Neural cell (in vitro differentiated cells): ENCODE results near the gene AMIGO1. TPM values are rescaled to one million over a fixed set of nuclear protein-coding genes. Genes with fewer than 3 reads are reported as not detected.

Experiments used
- H2AFZ ChIP-seq: fragments of 200-600, 300-800 bp; sonication (generic), shearing (Covaris generic); 2 replicates; pipeline ENCODE4 v1.6.0; 2014; ENCODE audit warnings: low read depth, mild to moderate bottlenecking, antibody characterized with exemption, low read length, moderate library complexity
- H3F3A ChIP-seq: fragments of 200-600 bp; shearing (Covaris generic); 2 replicates; pipeline ENCODE4 v1.6.1; 2016; ENCODE audit warnings: mild to moderate bottlenecking, moderate library complexity, mixed read lengths, antibody characterized with exemption, low read length; ENCODE audit not compliant: insufficient read depth, poor library complexity, severe bottlenecking
- H3K27ac ChIP-seq: fragments of 200-600, 300-800 bp; sonication (generic), shearing (Covaris generic); 2 replicates; pipeline ENCODE4 v1.5.1; 2014; ENCODE audit warnings: mild to moderate bottlenecking, low read length, moderate library complexity
- H3K27me3 ChIP-seq: fragments of 300-800, 200-600 bp; sonication (generic), shearing (Covaris generic); 2 replicates; pipeline ENCODE4 v1.6.0; 2014; ENCODE audit warnings: mild to moderate bottlenecking, low read depth, low read length, moderate library complexity; ENCODE audit not compliant: insufficient read depth
- H3K36me3 ChIP-seq: fragments of 300-800, 200-600 bp; sonication (generic), shearing (Covaris generic); 2 replicates; pipeline ENCODE4 v1.5.1; 2014; ENCODE audit warnings: mild to moderate bottlenecking, antibody characterized with exemption, low read length, moderate library complexity; ENCODE audit not compliant: insufficient read depth
- H3K4me2 ChIP-seq: fragments of 300-800, 200-600 bp; sonication (generic), shearing (Covaris generic); 2 replicates; pipeline ENCODE4 v1.6.0; 2014; ENCODE audit warnings: mild to moderate bottlenecking, low read length
- H3K4me3 ChIP-seq: fragments of 300-800, 200-600 bp; sonication (generic), shearing (Covaris generic); 2 replicates; pipeline ENCODE4 v1.5.1; 2014; ENCODE audit warnings: mild to moderate bottlenecking, low read length, moderate library complexity
- H3K79me2 ChIP-seq: fragments of 200-600 bp; shearing (Covaris generic); replicated peaks from 2 replicates; pipeline ENCODE4 v1.6.0; 2014; ENCODE audit warnings: mild to moderate bottlenecking, low read length, moderate library complexity; ENCODE audit not compliant: insufficient read depth
- H3K9ac ChIP-seq: fragments of 300-800, 200-600 bp; sonication (generic), shearing (Covaris generic); 2 replicates; pipeline ENCODE4 v1.6.1; 2016; ENCODE audit warnings: mild to moderate bottlenecking, low read length, mixed read lengths
- H3K9me2 ChIP-seq: fragments of 200-600 bp; shearing (Covaris generic); 2 replicates; pipeline ENCODE4 v1.6.1; 2016; ENCODE audit warnings: mild to moderate bottlenecking, low read length, mixed read lengths; ENCODE audit not compliant: insufficient read depth
- H3K9me3 ChIP-seq: fragments of 200-600, 300-800 bp; sonication (generic), shearing (Covaris generic); 2 replicates; pipeline ENCODE4 v1.6.1; 2016; ENCODE audit warnings: mild to moderate bottlenecking, mixed run types, low read length, moderate library complexity, mixed read lengths
- H4K20me1 ChIP-seq: fragments of 200-600 bp; shearing (Covaris generic); 2 replicates; pipeline ENCODE4 v1.6.1; 2016; ENCODE audit warnings: mild to moderate bottlenecking, mixed run types; ENCODE audit not compliant: insufficient read depth
- CTCF ChIP-seq: fragments of 450-650 bp; IDR thresholded peaks from 2 replicates; pipeline ENCODE4 v1.5.1; 2014; ENCODE audit warnings: antibody characterized with exemption, mild to moderate bottlenecking, moderate library complexity; ENCODE audit not compliant: poor library complexity, severe bottlenecking
- EP300 ChIP-seq: fragments of 450-650 bp; conservative IDR thresholded peaks from 2 replicates; pipeline ENCODE4 v1.6.1; 2014; ENCODE audit warnings: antibody characterized with exemption, mild to moderate bottlenecking, moderate library complexity; ENCODE audit not compliant: poor library complexity, severe bottlenecking
- EZH2 ChIP-seq: fragments of 200-600, 300-800 bp; shearing (Covaris generic), sonication (generic); IDR thresholded peaks from 2 replicates; pipeline ENCODE4 v1.6.1; 2014; ENCODE audit warnings: antibody characterized with exemption, low read length, borderline replicate concordance, mild to moderate bottlenecking; ENCODE audit not compliant: insufficient read depth, poor library complexity, severe bottlenecking
- MXI1 ChIP-seq: fragments of 450-650 bp; conservative IDR thresholded peaks from 2 replicates; pipeline ENCODE4 v1.6.1; 2014; ENCODE audit warnings: antibody characterized with exemption, mild to moderate bottlenecking; ENCODE audit not compliant: poor library complexity, severe bottlenecking
- POLR2AphosphoS5 ChIP-seq: IDR thresholded peaks from 2 replicates; pipeline ENCODE4 v1.6.1; 2012
- RAD21 ChIP-seq: fragments of 450-650 bp; conservative IDR thresholded peaks from 2 replicates; pipeline ENCODE4 v1.6.1; 2014; ENCODE audit warnings: antibody characterized with exemption, mild to moderate bottlenecking, moderate library complexity
- REST ChIP-seq: IDR thresholded peaks from 2 replicates; pipeline ENCODE4 v1.6.1; 2012; ENCODE audit warnings: borderline replicate concordance
- SMC3 ChIP-seq: fragments of 450-650 bp; conservative IDR thresholded peaks from 2 replicates; pipeline ENCODE4 v1.6.1; 2014; ENCODE audit warnings: antibody characterized with exemption, mild to moderate bottlenecking, moderate library complexity; ENCODE audit not compliant: poor library complexity
- TAF1 ChIP-seq: IDR thresholded peaks from 2 replicates; pipeline ENCODE4 v1.6.1; 2012; ENCODE audit warnings: low read depth
- polyA plus RNA-seq: library from polyadenylated mRNA; depleted of rRNA; stranded (reverse); fragments of >200 nt; gene quantifications from 2 replicates; pipeline ENCODE4 v1.2.3, GENCODE V29; 2014

AMIGO1 gene
- polyA plus RNA-seq, 1 donor from 2014 or later = 12.6 TPM

GRCh38 chr1:109543988-109544735 lies 34.6 kb upstream of the AMIGO1 start:
- Histone ChIP-seq H3K4me2 (no peak overlapping the region), H3K27ac (no peak overlapping the region), H3K9me2 (no peaks in the 10 kb centered on the region), H3K27me3 (no peaks in the 10 kb centered on the region), H3K9me3 (no peaks in the 10 kb centered on the region), H2AFZ (no peak overlapping the region), H3K4me3 (no peak overlapping the region), H3F3A (no peaks in the 10 kb centered on the region), H4K20me1 (no peaks in the 10 kb centered on the region), H3K36me3 (no peaks in the 10 kb centered on the region), H3K9ac (no peak overlapping the region), H3K79me2 (peaks cover 8% of the 10 kb centered on the region)
- TF ChIP-seq TAF1 (no peak), CTCF (no peak), RAD21 (no peak), EZH2 (no peak), REST (no peak), EP300 (no peak)

- no peaks in the 10 kb centered on the region for H4K20me1 ChIP-seq
- H3K4me2 ChIP-seq = no peak overlapping the region
- no peak overlapping the region for H2AFZ ChIP-seq
- H3K9me2 ChIP-seq = no peaks in the 10 kb centered on the region
- peaks cover 6% of the 10 kb centered on the region for H3K79me2 ChIP-seq
- H3F3A ChIP-seq = no peaks in the 10 kb centered on the region
- no peaks in the 10 kb centered on the region for H3K27me3 ChIP-seq
- no peak overlapping the region for H3K9ac ChIP-seq
- TF ChIP-seq CTCF = no peak
- TF ChIP-seq SMC3 = no peak
- TF ChIP-seq EZH2 = no peak
- TF ChIP-seq TAF1 = no peak
- TF ChIP-seq POLR2AphosphoS5 = no peak
- no peak for TF ChIP-seq REST
- no peak for TF ChIP-seq EP300
- no peak for TF ChIP-seq MXI1
- TF ChIP-seq RAD21 = no peak
- H3K9me3 ChIP-seq = no peaks in the 10 kb centered on the region
- H3K27ac ChIP-seq = no peak overlapping the region
- no peak overlapping the region for H3K4me3 ChIP-seq
- no peaks in the 10 kb centered on the region for H3K36me3 ChIP-seq
These were observed 33.9 kb upstream of the AMIGO1 start for GRCh38 chr1:109543283-109543987.
